ENCODE results near the gene CEP78.

The CEP78 gene

DNA sequence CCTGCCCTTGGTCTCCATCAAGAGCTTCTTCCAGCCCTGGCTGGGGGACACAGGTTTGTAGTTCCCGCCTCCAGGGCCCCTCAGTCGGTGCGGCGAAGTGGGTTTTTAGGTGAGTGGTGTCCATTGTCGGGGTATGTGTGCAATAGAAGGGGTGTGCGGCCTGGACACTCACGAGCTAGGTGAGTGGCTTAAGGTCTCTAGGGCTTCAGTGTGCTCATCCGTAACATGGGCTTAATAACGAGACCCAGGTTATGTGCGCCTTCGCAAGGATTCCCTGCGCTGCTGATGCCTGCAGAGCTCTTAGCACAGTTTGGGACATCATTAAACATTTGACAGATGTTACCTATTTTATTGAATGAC lies 656 bp downstream of the CEP78 start:
- TF ChIP-seq, protein P1, sequence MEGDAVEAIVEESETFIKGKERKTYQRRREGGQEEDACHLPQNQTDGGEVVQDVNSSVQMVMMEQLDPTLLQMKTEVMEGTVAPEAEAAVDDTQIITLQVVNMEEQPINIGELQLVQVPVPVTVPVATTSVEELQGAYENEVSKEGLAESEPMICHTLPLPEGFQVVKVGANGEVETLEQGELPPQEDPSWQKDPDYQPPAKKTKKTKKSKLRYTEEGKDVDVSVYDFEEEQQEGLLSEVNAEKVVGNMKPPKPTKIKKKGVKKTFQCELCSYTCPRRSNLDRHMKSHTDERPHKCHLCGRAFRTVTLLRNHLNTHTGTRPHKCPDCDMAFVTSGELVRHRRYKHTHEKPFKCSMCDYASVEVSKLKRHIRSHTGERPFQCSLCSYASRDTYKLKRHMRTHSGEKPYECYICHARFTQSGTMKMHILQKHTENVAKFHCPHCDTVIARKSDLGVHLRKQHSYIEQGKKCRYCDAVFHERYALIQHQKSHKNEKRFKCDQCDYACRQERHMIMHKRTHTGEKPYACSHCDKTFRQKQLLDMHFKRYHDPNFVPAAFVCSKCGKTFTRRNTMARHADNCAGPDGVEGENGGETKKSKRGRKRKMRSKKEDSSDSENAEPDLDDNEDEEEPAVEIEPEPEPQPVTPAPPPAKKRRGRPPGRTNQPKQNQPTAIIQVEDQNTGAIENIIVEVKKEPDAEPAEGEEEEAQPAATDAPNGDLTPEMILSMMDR (conservative IDR thresholded peaks at IDR 0.05), result no peak
- no peak for TF ChIP-seq ZFX (IDR thresholded peaks at IDR 0.05)
- peak overlapping the region; percentile 85 for H3K27ac ChIP-seq

DNA sequence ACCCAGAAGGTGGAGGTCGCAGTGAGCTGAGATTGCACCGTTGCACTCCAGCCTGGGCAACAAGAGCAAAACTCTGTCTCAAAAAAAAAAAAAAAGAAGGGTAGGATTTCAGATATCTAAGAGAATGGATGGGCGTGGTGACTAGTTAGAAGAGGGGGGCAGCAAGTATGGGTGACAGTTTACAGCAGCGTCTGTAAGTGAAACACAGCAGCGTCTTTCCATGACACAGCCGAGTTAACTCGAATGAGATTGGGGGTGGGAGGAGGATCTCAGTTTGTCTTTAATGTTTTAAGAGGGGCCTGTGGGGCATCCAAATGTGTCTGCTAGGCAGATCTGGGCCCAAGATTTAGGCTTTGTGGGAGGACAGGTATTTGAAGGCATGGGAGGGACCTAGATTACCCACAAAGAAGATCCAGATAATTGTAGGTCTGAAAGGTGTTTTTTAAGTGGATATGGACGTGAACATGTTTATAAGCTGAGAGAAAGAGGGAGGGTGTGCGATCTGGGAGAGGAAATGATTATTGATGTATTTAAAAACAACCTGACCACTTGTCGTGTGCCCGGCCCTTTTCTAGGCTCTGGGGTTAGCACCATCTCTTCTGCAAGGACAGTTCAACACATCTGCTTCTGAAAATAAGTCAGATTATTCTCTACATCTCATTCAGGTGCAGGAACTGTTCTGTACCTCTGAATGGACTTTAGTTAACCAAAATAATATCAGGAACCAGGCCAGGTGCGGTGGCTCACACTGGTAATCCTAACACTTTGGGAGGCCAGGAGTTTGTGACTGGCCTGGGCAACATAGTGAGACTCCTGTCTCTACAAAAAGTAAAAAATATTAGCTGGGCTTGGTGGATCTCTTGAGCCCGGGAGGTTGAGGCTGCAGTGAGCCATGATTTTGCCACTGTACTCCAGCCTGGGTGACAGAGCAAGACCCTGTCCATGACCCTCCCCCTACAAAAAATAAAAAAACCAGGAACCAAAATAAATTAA lies 2.5 kb downstream of the CEP78 start:
- H3K27ac ChIP-seq, result no peak overlapping the region
- TF ChIP-seq, protein P1 (conservative IDR thresholded peaks at IDR 0.05), result no peak
- TF ChIP-seq ZFX (IDR thresholded peaks at IDR 0.05), result no peak

DNA sequence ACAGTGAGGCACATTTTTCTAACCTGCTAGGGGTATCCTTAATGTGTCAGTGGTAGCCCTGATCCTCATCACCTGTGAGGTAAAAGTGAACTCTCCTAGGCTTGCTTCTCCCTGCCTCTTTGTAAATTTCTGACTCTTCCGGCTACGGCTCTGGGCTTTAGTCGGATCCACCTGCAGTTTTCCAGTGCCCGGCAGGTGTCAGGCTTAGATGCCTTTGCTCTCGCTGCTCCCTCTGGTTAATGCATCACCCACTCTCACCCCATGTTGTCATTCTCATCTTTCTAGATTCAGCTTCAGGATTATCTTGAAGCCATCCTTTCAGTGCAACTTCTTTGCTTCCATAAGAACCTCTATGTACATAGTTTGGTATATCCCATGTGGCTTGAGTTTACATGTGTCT lies 3.6 kb downstream of the CEP78 start:
- no peak overlapping the region for H3K27ac ChIP-seq
- TF ChIP-seq, protein P1 (conservative IDR thresholded peaks at IDR 0.05), result peak; percentile 59
- no peak for TF ChIP-seq ZFX (IDR thresholded peaks at IDR 0.05)

DNA sequence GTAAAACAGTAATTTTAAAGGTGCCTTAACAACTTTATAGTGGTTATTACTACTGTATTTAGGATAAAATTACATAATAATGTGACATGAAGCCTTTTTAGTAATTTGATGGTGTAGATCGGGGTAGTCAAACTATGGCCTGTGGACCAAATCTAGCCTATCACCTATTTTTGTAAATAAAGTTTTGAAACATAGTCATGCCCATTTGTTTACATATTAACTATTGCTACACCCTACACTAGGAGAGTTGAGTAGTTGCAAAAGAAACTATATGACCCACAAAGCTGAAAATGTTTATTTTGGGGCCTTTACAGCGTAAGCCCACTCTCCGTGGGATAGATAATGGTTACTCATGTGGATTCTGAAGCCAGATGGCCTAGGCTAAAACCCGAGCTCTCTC lies 6.2 kb downstream of the CEP78 start:
- no peak for TF ChIP-seq ZFX (IDR thresholded peaks at IDR 0.05)
- TF ChIP-seq, protein P1 (conservative IDR thresholded peaks at IDR 0.05), result no peak

DNA sequence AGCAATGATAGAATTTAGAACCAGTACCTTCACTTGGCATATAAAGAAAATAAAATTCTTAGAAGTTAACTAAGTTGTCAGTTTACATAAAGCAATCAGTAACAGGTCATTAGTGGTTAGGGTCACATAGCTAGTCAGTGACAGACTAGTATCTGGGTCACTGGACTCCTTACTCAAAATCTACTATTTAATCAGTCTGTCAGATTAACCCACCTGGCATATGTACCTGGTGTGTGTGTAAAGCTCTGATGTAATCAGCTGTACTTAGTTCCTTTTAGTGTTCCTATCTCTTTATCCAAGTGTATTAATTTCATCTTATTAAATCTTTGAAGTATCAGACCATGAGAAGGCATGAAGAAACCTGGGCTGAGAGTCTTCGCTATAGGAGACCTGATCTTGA lies 7.3 kb downstream of the CEP78 start:
- no peak overlapping the region for H3K27ac ChIP-seq
- TF ChIP-seq, protein P1 (conservative IDR thresholded peaks at IDR 0.05), result no peak
- TF ChIP-seq ZFX (IDR thresholded peaks at IDR 0.05), result no peak

More for the DNA sequence above, 6.2 kb downstream of the CEP78 start:
- H3K27ac ChIP-seq, result no peak overlapping the region

DNA sequence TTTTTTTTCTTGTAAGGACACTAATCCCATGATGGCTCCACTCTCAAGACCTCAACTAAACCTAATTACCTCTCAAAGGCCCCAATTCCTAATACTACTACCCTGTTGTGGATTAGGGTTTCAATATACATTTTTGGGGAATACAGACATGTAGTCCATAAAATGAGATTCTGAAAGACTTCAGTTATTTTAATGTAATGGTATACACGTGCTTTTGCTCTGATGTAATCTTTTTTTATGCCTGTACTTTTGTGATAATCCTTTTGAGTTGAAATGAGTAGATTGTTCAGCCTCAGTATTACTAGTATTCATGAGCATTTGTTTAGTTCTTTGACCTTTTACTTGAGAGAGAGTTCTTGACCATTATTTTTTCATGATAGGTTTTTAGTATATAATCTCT lies 9.5 kb downstream of the CEP78 start:
- TF ChIP-seq ZFX (IDR thresholded peaks at IDR 0.05), result no peak
- TF ChIP-seq, protein P1 (conservative IDR thresholded peaks at IDR 0.05), result no peak
- H3K27ac ChIP-seq, result no peak overlapping the region

DNA sequence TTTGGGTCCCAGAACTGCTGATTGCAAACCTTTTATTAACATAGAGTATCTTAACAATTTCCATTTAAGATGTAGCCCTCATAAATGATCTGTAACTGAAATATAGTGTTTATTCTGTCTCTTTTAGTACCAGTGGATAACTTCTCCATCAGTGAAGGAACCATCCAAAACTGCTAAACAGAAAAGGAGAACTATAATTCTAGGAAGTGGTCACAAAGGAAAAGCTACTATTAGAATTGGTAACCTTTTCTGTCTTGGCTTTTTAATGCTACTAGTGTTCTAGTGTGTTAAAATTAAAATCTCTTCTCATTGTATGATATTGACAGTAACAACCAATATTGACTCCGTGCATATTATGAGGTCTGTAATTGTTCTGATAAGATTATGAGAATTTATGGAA lies 12.8 kb downstream of the CEP78 start:
- no peak overlapping the region for H3K27ac ChIP-seq
- TF ChIP-seq, protein P1 (conservative IDR thresholded peaks at IDR 0.05), result no peak
- TF ChIP-seq ZFX (IDR thresholded peaks at IDR 0.05), result no peak

Measured in C4-2B (cell line).